ENCODE measurements around the gene CTDSP2. TPM values are rescaled to one million over a fixed set of nuclear protein-coding genes. Genes with fewer than 3 reads are reported as not detected.
"Not testable (repeated sequence)": the region's sequence is repeated elsewhere in the genome, so short reads cannot be mapped to it uniquely, and the experiment has no call there.

The CTDSP2 gene
- polyA plus RNA-seq, 3 donors: 247 to 261 (median 259) TPM

GRCh38 chr12:57886542-57886941 is 40.0 kb upstream of the CTDSP2 start:
- DNase-seq: peak; percentile 27

DNA sequence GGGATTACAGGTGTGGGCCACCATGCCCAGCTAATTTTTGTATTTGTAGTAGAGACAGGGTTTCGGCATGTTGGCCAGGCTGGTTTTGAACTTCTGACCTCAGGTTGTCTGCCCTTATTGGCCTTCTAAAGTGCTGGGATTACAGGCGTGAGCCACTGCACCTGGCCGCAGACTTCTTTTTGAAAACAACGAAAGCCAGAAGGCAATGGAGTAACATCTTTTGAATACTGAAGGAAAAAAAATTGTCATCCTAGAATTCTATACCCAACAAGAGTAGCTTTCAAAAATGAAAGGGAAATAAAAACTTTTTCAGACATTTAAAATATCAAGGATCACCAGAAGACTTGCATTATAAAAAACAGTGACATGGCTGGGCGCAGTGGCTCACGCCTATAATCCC is 38.7 kb upstream of the CTDSP2 start:
- DNase-seq: no peak

GRCh38 chr12:57883700-57884099 is 37.2 kb upstream of the CTDSP2 start:
- DNase-seq: no peak

- DNase-seq: no peak
Measured at GRCh38 chr12:57883057-57883456, 36.5 kb upstream of the CTDSP2 start.

DNA sequence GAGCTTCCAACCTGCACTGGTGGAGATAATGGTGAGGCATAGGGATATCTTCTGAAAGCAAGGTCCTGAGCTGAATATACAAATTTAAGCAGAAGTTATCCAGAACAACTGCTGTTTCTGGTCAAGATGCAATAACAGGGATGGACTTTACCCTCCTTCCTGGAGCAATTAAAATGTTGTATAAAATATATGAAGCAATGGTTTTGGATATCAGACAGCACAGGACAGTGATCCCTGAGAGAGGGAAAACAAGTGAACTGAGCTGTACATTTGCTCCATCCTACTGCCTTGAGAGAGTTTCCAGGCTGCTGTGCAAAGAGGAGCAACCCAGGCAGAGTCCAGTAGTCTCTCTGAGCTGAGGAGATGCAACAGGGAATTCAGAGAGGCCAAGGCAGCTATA is 36.0 kb upstream of the CTDSP2 start:
- DNase-seq: no peak

DNA sequence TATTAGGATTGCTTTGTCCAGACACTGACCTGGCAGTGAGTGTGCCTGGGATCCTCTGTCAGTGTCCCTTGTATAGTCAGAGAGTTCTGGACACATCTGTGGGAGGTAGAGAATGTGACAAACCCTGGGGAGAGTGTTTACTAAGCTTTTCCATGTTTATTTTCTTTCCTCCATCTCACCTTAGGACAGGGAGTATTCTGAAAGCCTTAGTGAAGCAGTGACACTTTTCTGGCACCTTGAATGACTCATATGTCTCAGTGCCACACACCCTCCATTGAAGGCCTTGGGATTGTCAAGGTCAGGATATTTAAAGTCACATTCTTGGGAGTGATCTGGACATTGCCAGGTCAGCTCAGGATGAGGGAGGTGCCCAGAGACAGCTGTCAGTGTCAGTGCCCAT is 34.9 kb upstream of the CTDSP2 start:
- DNase-seq: no peak

DNA sequence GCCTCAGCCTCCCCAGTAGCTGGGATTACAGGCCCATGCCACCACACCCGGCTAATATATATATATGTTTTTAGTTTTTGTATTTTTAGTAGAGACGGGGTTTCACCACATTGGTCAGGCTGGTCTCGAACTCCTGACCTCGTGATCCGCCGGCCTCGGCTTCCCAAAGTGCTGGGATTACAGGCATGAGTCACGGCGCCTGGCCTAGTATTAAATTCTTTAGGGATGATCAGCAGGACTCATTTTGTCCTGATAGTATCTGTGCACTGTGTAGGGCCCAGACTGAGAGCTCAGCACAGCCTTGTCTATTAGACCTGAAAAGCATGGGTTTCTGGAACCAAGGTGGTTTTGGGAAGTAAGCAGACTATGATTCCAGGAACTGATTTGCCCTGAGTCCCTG is 34.5 kb upstream of the CTDSP2 start:
- DNase-seq: not testable (repeated sequence)

DNA sequence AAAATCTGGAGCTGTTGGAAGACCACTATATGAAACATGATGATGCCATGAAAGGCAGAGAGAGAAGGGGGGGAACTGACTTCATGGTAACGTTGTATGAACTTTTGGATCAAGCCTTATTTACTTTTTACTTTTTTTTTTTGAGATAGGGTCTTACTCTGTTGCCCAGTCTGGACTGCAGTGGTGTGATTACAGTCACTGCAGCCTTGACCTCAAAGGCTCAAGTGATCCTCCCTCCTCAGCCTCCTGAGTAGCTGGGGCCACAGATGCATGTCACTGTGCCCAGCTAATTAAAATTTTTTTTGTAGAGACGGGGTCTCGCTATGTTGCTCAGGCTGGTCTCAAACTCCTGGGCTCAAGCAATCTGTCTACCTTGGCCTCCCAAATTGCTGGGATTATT is 31.3 kb upstream of the CTDSP2 start:
- no peak for DNase-seq

DNA sequence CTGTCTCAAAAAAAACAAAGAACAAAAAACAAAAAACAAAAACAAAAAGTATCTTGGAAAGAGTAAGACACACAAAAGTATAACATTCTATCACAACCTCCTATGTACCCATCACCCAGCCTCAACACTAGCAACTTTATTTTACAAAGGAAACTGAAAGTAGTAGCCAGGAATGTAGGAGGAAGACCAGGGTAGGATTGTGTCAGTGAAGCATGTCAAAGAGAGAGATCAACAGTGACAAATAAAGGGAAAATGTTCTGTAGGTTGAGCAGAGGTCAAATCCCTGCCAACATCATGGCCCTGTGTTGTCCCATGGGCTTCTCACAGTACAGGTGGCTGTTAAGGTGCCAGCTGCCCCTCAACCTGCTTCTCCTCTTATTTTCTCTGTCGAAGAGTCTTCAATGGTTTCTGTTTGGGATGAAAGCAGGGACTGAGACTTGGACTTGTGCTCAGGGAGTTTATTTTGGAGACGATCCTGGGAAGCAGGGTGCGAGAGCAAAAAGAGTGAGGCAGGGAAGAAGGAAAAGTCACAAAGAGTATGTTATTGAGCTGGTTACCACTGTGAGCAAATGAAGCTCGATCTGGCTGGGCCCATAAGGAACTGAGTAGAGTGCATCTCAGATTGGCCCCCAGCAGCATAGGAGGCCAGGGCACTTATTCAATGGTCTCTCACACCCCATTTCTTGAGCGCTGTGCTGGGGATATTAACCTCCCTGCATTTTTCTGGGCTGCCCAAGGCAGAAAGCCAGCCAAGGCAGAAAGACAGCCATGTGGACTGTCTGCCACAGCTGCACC is 29.4 kb upstream of the CTDSP2 start:
- no peak for DNase-seq

DNA sequence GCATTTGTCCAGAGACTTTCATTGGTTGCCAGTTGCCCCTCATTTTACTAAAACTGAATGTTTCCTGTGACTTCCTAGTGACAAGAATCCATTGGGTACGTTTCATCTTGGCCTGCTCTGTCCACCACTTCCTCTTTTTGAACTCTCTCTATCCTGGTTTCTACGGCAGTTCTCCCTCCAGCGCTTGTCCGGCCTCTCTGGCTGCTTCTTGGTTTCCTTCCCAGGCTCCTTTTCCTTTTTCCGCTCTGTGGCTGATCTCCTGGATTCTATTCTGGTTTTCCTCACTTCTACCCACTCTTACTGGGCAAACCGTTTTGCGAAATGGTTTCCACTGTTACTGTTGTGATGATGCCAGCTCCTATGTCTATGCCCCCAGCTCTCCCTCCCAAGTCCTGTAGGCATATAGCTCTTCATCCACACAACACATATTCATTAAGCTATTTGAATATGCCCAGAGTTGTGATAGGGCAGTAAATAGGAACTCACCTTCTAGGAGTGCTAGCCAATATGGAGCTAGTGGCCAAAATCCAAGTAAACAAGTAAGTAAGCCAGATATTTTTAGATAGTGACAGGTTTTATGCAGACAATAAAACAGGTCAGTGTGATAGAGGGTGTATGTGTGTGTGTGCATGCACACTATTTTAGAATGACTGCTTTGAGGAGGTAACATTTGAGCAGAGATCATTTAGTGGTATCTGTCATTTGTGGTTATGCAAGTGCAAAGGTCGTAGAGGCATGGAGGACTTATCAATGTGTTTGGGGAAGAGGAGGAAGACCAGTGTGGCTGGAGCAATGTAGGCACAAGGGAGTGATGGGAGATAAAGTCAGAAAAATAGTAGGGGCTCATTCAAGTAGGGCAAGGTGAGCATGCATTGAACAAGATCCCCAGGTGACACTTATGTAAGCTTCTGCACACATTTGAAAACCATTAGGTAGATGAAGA is 27.9 kb upstream of the CTDSP2 start:
- DNase-seq: no peak

DNA sequence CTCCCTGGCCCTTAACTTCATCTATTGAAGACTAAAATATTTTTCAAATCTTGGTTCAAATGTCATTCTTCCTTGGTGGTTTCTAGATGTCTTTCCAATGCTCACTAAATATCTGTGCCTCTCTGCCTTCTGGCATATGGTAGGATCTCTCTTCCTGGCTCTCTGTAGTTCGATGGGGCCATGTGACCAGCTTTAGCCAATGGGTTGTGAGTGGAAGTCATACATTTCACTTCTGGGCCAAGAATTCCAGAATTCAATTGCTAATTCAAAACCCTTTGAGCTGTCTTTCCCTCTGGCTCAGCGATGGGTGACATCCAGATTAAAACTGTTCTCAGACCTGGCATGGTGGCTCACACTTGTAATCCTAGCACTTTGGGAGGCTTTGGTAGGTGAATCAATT is 25.8 kb upstream of the CTDSP2 start:
- DNase-seq: no peak

- DNase-seq: no peak
Measured at GRCh38 chr12:57869927-57870318, 23.4 kb upstream of the CTDSP2 start.

GRCh38 chr12:57869298-57869926 is 22.9 kb upstream of the CTDSP2 start:
- no peak for DNase-seq

DNA sequence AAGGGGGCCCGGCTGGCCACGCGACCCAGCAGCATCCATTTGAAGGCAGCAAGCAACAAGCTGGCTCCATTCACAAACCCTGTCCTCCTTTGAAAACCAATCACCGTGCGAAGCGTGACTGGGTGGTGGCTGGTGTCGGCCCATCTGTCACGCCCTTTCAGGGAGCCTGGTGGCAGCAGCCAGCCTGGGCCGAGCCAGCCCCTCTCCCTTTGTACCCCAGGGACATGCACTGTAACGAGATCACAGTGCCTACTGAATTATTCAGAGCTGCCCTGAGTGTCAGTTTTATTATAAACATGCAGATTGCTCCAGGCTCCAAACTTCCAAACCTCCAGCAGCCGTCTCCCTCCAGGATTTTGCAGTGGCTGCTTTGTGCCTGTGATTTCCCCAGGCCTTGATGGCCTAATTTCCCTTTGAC is 22.3 kb upstream of the CTDSP2 start:
- no peak for DNase-seq

DNA sequence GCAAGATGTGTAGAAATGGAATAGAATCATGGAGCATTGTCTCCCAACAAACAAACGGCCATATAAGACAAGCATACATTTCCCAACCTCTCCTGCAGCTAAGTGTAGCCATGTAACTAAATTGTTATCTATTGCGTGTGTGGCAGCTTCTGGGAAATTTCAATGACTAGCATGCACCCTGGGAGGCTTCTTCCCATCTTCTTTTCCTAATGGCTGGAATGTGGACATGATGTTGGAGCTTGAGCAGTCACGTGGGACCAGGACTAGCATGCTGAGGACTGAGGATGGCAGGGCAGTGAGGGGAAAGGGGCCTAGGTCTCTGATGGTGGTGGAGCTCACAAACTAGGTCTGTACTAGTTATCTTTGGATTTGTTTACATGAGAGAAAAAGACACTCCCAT is 21.7 kb upstream of the CTDSP2 start:
- DNase-seq: no peak

GRCh38 chr12:57866308-57867019 is 19.9 kb upstream of the CTDSP2 start:
- DNase-seq: no peak

- DNase-seq: no peak
Measured at GRCh38 chr12:57865084-57865751, 18.7 kb upstream of the CTDSP2 start.

DNA sequence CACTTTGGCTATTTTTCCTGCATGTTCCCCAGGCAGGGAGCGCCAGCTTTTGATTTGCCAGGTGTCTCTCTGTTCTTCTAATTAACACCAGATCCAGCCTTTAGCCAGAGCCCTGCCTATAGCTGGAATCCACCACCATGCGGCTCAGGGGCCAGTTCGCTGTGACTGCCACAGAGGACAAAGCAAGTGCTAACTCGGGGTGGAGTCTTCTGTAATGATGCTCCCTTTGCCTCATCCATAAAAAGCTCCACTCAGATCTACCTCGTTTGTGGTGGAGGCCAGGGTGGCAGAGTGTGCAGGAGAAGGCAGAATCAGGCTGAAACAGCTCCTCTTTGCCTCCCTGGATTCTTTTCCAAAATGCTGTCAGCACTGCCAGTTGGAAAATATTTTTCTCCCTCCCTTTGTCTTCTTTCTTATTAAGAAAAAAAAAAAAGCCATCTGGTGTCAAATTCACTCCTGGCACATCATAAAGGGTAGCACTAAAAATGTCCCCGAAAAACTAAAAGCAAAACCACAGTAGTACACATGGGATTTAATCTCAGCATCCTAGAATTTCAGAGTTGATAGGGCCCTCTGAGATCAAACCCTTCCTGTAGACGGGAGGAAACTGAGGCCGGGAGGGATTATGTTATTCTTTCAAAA is 18.0 kb upstream of the CTDSP2 start:
- no peak for DNase-seq

- no peak for DNase-seq
Measured at GRCh38 chr12:57863676-57864075, 17.1 kb upstream of the CTDSP2 start.

GRCh38 chr12:57861967-57862366 is 15.4 kb upstream of the CTDSP2 start:
- DNase-seq: no peak

DNA sequence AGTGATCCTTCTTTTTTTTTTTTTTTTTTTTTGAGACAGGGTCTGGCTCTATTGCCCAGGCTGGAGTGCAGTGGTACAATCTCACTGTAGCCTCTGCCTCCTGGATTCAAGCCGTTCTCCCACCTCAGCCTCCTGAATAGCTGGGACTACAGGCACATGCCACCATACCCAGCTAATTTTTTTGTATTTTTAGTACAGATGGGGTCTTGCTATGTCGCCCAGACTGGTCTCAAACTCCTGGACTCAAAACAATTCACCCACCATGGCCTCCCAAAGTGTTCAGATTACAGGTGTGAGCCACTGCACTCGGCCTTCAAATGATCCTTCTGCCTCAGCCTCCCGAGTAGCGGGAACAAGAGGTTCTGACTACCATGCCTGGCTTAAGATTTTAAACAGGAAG is 14.4 kb upstream of the CTDSP2 start:
- DNase-seq: not testable (repeated sequence)

All from renal pelvis (tissue), 4 donors.